PC-3 (cell line): ENCODE results near the gene SUCLA2. TPM values are rescaled to one million over a fixed set of nuclear protein-coding genes. Genes with fewer than 3 reads are reported as not detected.

Experiments
- ATAC-seq: fragments of 200-7000 bp; cut with Tn5 transposase; 2 replicates; pipeline ENCODE4 v1.9.1; 2020; ENCODE audit warnings: mild to moderate bottlenecking, moderate library complexity
- BruUV-seq: library from RNA; stranded (reverse); fragments of 400-500 nt; replicated peaks from 2 replicates; lab custom pipeline; 2021; lab: Mats Ljungman, UMichigan
- CTCF ChIA-PET: fragments of 300-600 bp; sonication (Branson Sonifier 250); formaldehyde crosslinking; loops from one replicate; lab custom pipeline; 2022; ENCODE audit warnings: antibody characterized with exemption; lab: Charles Lee
- POLR2A ChIA-PET: fragments of 300-600 bp; sonication (Branson Sonifier 250); formaldehyde crosslinking; loops from one replicate; lab custom pipeline; 2022; ENCODE audit warnings: antibody characterized with exemption; ENCODE audit not compliant: unreplicated experiment; lab: Charles Lee
- DNase-seq: peaks from one replicate; pipeline ENCODE4 v3.0.0-alpha.2; 2015
- H2AFZ ChIP-seq: fragments of 300-600 bp; sonication (generic); 2 replicates; pipeline ENCODE4 v1.6.0; 2016; ENCODE audit warnings: antibody characterized with exemption, low read length
- H3F3A ChIP-seq: fragments of 300-600 bp; sonication (generic); one replicate; pipeline ENCODE4 v1.6.0; 2017; ENCODE audit warnings: antibody characterized with exemption, low read length, control low read depth, mild to moderate bottlenecking; ENCODE audit not compliant: unreplicated experiment
- H3K27ac ChIP-seq: fragments of 300-600 bp; sonication (generic); 2 replicates; pipeline ENCODE4 v1.5.1; 2016; ENCODE audit warnings: mild to moderate bottlenecking, low read length
- H3K27me3 ChIP-seq: fragments of 300-600 bp; sonication (generic); 2 replicates; pipeline ENCODE4 v1.6.1; 2016; ENCODE audit warnings: low read length, mixed read lengths
- H3K36me3 ChIP-seq: fragments of 300-600 bp; sonication (generic); 2 replicates; pipeline ENCODE4 v1.6.1; 2016; ENCODE audit warnings: low read depth, mixed run types, low read length, mixed read lengths
- H3K4me1 ChIP-seq: fragments of 300-600 bp; sonication (generic); 2 replicates; pipeline ENCODE4 v1.5.1; 2016; ENCODE audit warnings: low read length; ENCODE audit not compliant: insufficient read depth
- H3K4me2 ChIP-seq: fragments of 300-600 bp; sonication (generic); 2 replicates; pipeline ENCODE4 v1.6.0; 2016; ENCODE audit warnings: low read length
- H3K4me3 ChIP-seq: fragments of 300-600 bp; sonication (generic); 2 replicates; pipeline ENCODE4 v1.5.1; 2016; ENCODE audit warnings: mild to moderate bottlenecking, low read length, mixed read lengths
- H3K79me2 ChIP-seq: fragments of 300-600 bp; sonication (generic); 2 replicates; pipeline ENCODE4 v1.6.1; 2017; ENCODE audit warnings: low read length, mixed read lengths
- H3K9ac ChIP-seq: fragments of 300-600 bp; sonication (generic); 2 replicates; pipeline ENCODE4 v1.6.0; 2016; ENCODE audit warnings: mild to moderate bottlenecking, low read length
- H3K9me2 ChIP-seq: fragments of 300-600 bp; sonication (generic); replicated peaks from 2 replicates; pipeline ENCODE4 v1.6.1; 2016; ENCODE audit warnings: mixed run types, low read length, mixed read lengths
- H3K9me3 ChIP-seq: fragments of 300-600 bp; sonication (generic); 2 replicates; pipeline ENCODE4 v1.6.1; 2016; ENCODE audit warnings: low read length, mixed read lengths
- H4K20me1 ChIP-seq: fragments of 300-600 bp; sonication (generic); 2 replicates; pipeline ENCODE4 v1.6.1; 2016; ENCODE audit warnings: low read length, mixed read lengths
- CTCF ChIP-seq: fragments of 300-600 bp; sonication (generic); conservative IDR thresholded peaks from 2 replicates; pipeline ENCODE4 v1.5.1; 2017; ENCODE audit warnings: antibody characterized with exemption, low read depth, mild to moderate bottlenecking, low read length
- EZH2 ChIP-seq: fragments of 300-600 bp; sonication (generic); IDR thresholded peaks from one replicate; pipeline ENCODE4 v1.6.1; 2017; ENCODE audit warnings: antibody characterized with exemption, mild to moderate bottlenecking, low read length; ENCODE audit not compliant: unreplicated experiment
- EZH2phosphoT487 ChIP-seq: fragments of 300-600 bp; sonication (generic); IDR thresholded peaks from 2 replicates; pipeline ENCODE4 v1.6.1; 2018; ENCODE audit warnings: mild to moderate bottlenecking, antibody characterized with exemption, low read length, borderline replicate concordance
- intact Hi-C: fragments of 100-400 bp; cut with micrococcal nuclease; formaldehyde crosslinking; loops from 2 replicates; pipeline ENCODE4 v1.9.0; 2023
- total RNA-seq: library from RNA; depleted of rRNA; stranded (reverse); fragments of >200 nt; gene quantifications from 2 replicates; pipeline ENCODE4 v1.2.3, GENCODE V29; 2014

Gene SUCLA2
- total RNA-seq, 1 experiment from 2014 or later = 35.0 TPM

GRCh38 chr13:47904891-47905290 lies 96.2 kb downstream of the SUCLA2 start:
- H3K27me3 ChIP-seq = no peaks in the 10 kb centered on the region
- no peaks in the 10 kb centered on the region for H4K20me1 ChIP-seq
- no TSS peak for BruUV-seq
- ChIA-PET POLR2A (no interaction called here), CTCF (no interaction called here)
- TF ChIP-seq EZH2 = no peak
- TF ChIP-seq CTCF = no peak
- no peak for TF ChIP-seq EZH2phosphoT487
- no peak overlapping the region for H2AFZ ChIP-seq
- H3K9ac ChIP-seq = no peak overlapping the region
- ATAC-seq = no peak
- no peaks in the 10 kb centered on the region for H3K79me2 ChIP-seq
- no peaks in the 10 kb centered on the region for H3K36me3 ChIP-seq
- intact Hi-C loops = no loop called here
- DNase-seq = no peak
- H3K9me3 ChIP-seq = no peaks in the 10 kb centered on the region
- no peak overlapping the region for H3K4me3 ChIP-seq
- H3F3A ChIP-seq = no peaks in the 10 kb centered on the region
- 0 out of 2 replicates have a peak, but pooled peaks cover 9% of the 10 kb centered on the region for H3K4me1 ChIP-seq
- H3K27ac ChIP-seq = no peak overlapping the region
- no peaks in the 10 kb centered on the region for H3K9me2 ChIP-seq
- no peak overlapping the region for H3K4me2 ChIP-seq

- Histone ChIP-seq H4K20me1 (no peaks in the 10 kb centered on the region), H3K79me2 (no peaks in the 10 kb centered on the region), H3K9me3 (no peaks in the 10 kb centered on the region), H3K9ac (peak overlapping the region; percentile 44; the same call in 1 of the 2 replicates), H3F3A (no peaks in the 10 kb centered on the region), H3K27me3 (no peaks in the 10 kb centered on the region), H3K27ac (peak overlapping the region; percentile 53), H3K9me2 (no peaks in the 10 kb centered on the region), H3K4me1 (0 out of 2 replicates have a peak, but pooled peaks cover 9% of the 10 kb centered on the region), H3K4me3 (peak overlapping the region; percentile 62), H3K4me2 (peak overlapping the region; percentile 80), H3K36me3 (no peaks in the 10 kb centered on the region), H2AFZ (peak overlapping the region; percentile 78)
- peak; percentile 32 for ATAC-seq
- POLR2A ChIA-PET = interaction anchor here (0.6 kb wide), 1 partner anchor 45 kb away, joined by 4 read pairs; no protein-coding TSS in a partner anchor
- intact Hi-C loops = no loop called here
- DNase-seq = peak; percentile 13
- CTCF ChIA-PET = no interaction called here
- no peak for TF ChIP-seq EZH2
- TF ChIP-seq EZH2phosphoT487 = no peak
- TF ChIP-seq CTCF = no peak
- no TSS peak for BruUV-seq
Observed at GRCh38 chr13:47904241-47904640, 96.8 kb downstream of the SUCLA2 start.

- TF ChIP-seq EZH2phosphoT487 = no peak
- TF ChIP-seq EZH2 = no peak
- no peak for TF ChIP-seq CTCF
- H3K4me2 ChIP-seq = peak overlapping the region; percentile 80
- POLR2A ChIA-PET = interaction anchor here (0.6 kb wide), 1 partner anchor 45 kb away, joined by 4 read pairs; no protein-coding TSS in a partner anchor
Observed at GRCh38 chr13:47903836-47904235, 97.2 kb downstream of the SUCLA2 start.

More at GRCh38 chr13:47903836-47904235, 97.2 kb downstream of the SUCLA2 start:
- Histone ChIP-seq H3K9me2 (no peaks in the 10 kb centered on the region), H3K9ac (peak overlapping the region; percentile 44; the same call in 1 of the 2 replicates), H4K20me1 (no peaks in the 10 kb centered on the region), H3K9me3 (no peaks in the 10 kb centered on the region), H2AFZ (peak overlapping the region; percentile 78), H3K36me3 (no peaks in the 10 kb centered on the region), H3K4me1 (0 out of 2 replicates have a peak, but pooled peaks cover 9% of the 10 kb centered on the region), H3F3A (no peaks in the 10 kb centered on the region), H3K27ac (peak overlapping the region; percentile 53), H3K79me2 (no peaks in the 10 kb centered on the region), H3K27me3 (no peaks in the 10 kb centered on the region), H3K4me3 (peak overlapping the region; percentile 62)
- TSS peak; percentile 84 for BruUV-seq
- DNase-seq (peak; percentile 26), ATAC-seq (peak; percentile 29)
- intact Hi-C loops = no loop called here
- CTCF ChIA-PET = no interaction called here
